HepG2 (cell line): ENCODE data around the gene DLG3. TPM values are rescaled to one million over a fixed set of nuclear protein-coding genes. Genes with fewer than 3 reads are reported as not detected.

Source experiments
- ATAC-seq: fragments of 200-7000 bp; cut with Tn5 transposase; 3 replicates; pipeline ENCODE4 v1.9.1; 2020; ENCODE audit warnings: mild to moderate bottlenecking, moderate library complexity
- BruUV-seq: library from RNA; stranded (reverse); fragments of 400-500 nt; replicated peaks from 2 replicates; lab custom pipeline; 2021; lab: Mats Ljungman, UMichigan
- CTCF ChIA-PET: fragments of 300-600 bp; formaldehyde crosslinking; extraction: SDS; loops from one replicate; lab custom pipeline; 2021; ENCODE audit warnings: low total read pairs, inconsistent platforms, low intra/inter-chr PET ratio; lab: Yijun Ruan, JAX
- POLR2A ChIA-PET: fragments of 350-600 bp; sonication (Branson Sonifier 250); formaldehyde crosslinking; loops from one replicate; lab custom pipeline; 2020; ENCODE audit warnings: antibody characterized with exemption, inconsistent platforms; lab: Yijun Ruan, JAX
- DNase-seq: peaks from one replicate; pipeline ENCODE4 v3.0.0-alpha.2; 2015; ENCODE audit warnings: low spot score
- FAIRE-seq: peaks from 3 replicates; lab custom pipeline; 2011; peaks lifted over from hg19 to GRCh38; lab: Jason Lieb, UNC
- H2AFZ ChIP-seq: one replicate; pipeline ENCODE4 v1.6.1; 2011; ENCODE audit warnings: low read length, inconsistent platforms
- H3K27ac ChIP-seq: fragments of 300-600 bp; 3 replicates; pipeline ENCODE4 v1.8.0; 2011; ENCODE audit warnings: mixed run types, mild to moderate bottlenecking, mixed read lengths, low read length, inconsistent platforms; ENCODE audit not compliant: insufficient read depth; ENCODE audit errors: extremely low read length
- H3K27me3 ChIP-seq, 2 experiments: fragments of 200-600 bp in 1 of 2; 2 replicates in 1 of 2; 3 replicates in 1 of 2; pipeline versions ENCODE4 v1.6.0 to v1.8.0; 2011; ENCODE audit warnings: low read length in 2 of 2, mild to moderate bottlenecking in 2 of 2, moderate library complexity in 2 of 2, inconsistent platforms in 1 of 2; ENCODE audit not compliant: insufficient read depth in 2 of 2, control insufficient read depth in 1 of 2
- H3K36me3 ChIP-seq, 2 experiments: fragments of 200-600 bp in 1 of 2; replicated peaks in 1 of 2; 2 replicates in 1 of 2; 3 replicates in 1 of 2; pipeline versions ENCODE4 v1.5.1 to v1.8.0; 2011; ENCODE audit warnings: low read length in 2 of 2, inconsistent platforms in 1 of 2; ENCODE audit not compliant: insufficient read depth in 2 of 2, control insufficient read depth in 1 of 2
- H3K4me1 ChIP-seq: 2 replicates; pipeline ENCODE4 v1.5.1; 2012; ENCODE audit warnings: low read length, inconsistent platforms; ENCODE audit not compliant: insufficient read depth
- H3K4me2 ChIP-seq: 2 replicates; pipeline ENCODE4 v1.6.0; 2011; ENCODE audit warnings: low read depth, low read length, inconsistent platforms
- H3K4me3 ChIP-seq, 3 experiments: fragments of 200-600 bp in 1 of 3; sonication (generic), shearing (Covaris generic) in 1 of 3; replicated peaks in 1 of 3; 2 replicates each; pipeline ENCODE4 v1.5.1; 2011 to 2016; ENCODE audit warnings: low read length in 3 of 3, inconsistent platforms in 2 of 3, low read depth in 2 of 3, mild to moderate bottlenecking in 2 of 3, control low read depth in 1 of 3, mixed read lengths in 1 of 3; ENCODE audit not compliant: insufficient read depth in 1 of 3
- H3K79me2 ChIP-seq: one replicate; pipeline ENCODE4 v1.6.1; 2011; ENCODE audit warnings: low read length, inconsistent platforms; ENCODE audit not compliant: insufficient read depth
- H3K9ac ChIP-seq: 2 replicates; pipeline ENCODE4 v1.6.0; 2011; ENCODE audit warnings: mild to moderate bottlenecking, low read depth, low read length, inconsistent platforms; ENCODE audit not compliant: insufficient read depth
- H3K9me3 ChIP-seq: 2 replicates; pipeline ENCODE4 v1.5.1; 2012; ENCODE audit warnings: mild to moderate bottlenecking, low read length
- H4K20me1 ChIP-seq: 2 replicates; pipeline ENCODE4 v1.6.0; 2011; ENCODE audit warnings: inconsistent platforms, mild to moderate bottlenecking, low read length, moderate library complexity; ENCODE audit not compliant: insufficient read depth
- CSRNP1 ChIP-seq: sonication (generic); formaldehyde crosslinking; IDR thresholded peaks from 2 replicates; pipeline ENCODE4 v1.8.1; 2023; ENCODE audit warnings: mild to moderate bottlenecking, missing genetic modification reagents
- EP300 ChIP-seq, 3 experiments: sonication (generic) in 1 of 3; formaldehyde crosslinking in 1 of 3; IDR thresholded peaks; 2 replicates each; pipeline versions ENCODE4 v1.5.1 to v1.6.1; 2011 to 2020; ENCODE audit warnings: low read depth in 2 of 3, low read length in 2 of 3, borderline replicate concordance in 1 of 3, improper control_type of control experiment in 1 of 3, mild to moderate bottlenecking in 1 of 3, missing genetic modification reagents in 1 of 3, moderate library complexity in 1 of 3
- FOXA3 ChIP-seq: IDR thresholded peaks from 2 replicates; pipeline ENCODE4 v1.6.1; 2016; ENCODE audit warnings: missing genetic modification reagents, missing compliant biosample characterization
- FOXO4 ChIP-seq: sonication (generic); formaldehyde crosslinking; conservative IDR thresholded peaks from 2 replicates; pipeline ENCODE4 v1.8.1; 2023; ENCODE audit warnings: missing genetic modification reagents
- FOXP4 ChIP-seq: sonication (generic); formaldehyde crosslinking; IDR thresholded peaks from 2 replicates; pipeline ENCODE4 v1.4.0; 2020; ENCODE audit warnings: missing genetic modification reagents
- IKZF1 ChIP-seq: fragments of 450-650 bp; IDR thresholded peaks from 2 replicates; pipeline ENCODE4 v1.7.1; 2016
- NCOA1 ChIP-seq: sonication (generic); formaldehyde crosslinking; IDR thresholded peaks from 2 replicates; pipeline ENCODE4 v1.9.0; 2021; ENCODE audit warnings: missing genetic modification reagents
- NFATC3 ChIP-seq: sonication (generic); formaldehyde crosslinking; IDR thresholded peaks from 2 replicates; pipeline ENCODE4 v1.5.1; 2020; ENCODE audit warnings: mild to moderate bottlenecking, missing genetic modification reagents
- PITX1 ChIP-seq: sonication (generic); formaldehyde crosslinking; IDR thresholded peaks from 2 replicates; pipeline ENCODE4 v1.5.1; 2020; ENCODE audit warnings: mild to moderate bottlenecking, missing genetic modification reagents
- SKI ChIP-seq: fragments of 450-650 bp; IDR thresholded peaks from one replicate; pipeline ENCODE4 v1.6.1; 2018; ENCODE audit warnings: mild to moderate bottlenecking; ENCODE audit not compliant: partially characterized antibody
- SRSF4 ChIP-seq: fragments of 200-400 bp; formaldehyde crosslinking; IDR thresholded peaks from one replicate; pipeline ENCODE4 v1.6.1; 2018; ENCODE audit warnings: mild to moderate bottlenecking, low read depth, low read length, moderate library complexity; ENCODE audit not compliant: poor library complexity, severe bottlenecking
- ZNF276 ChIP-seq: sonication (generic); formaldehyde crosslinking; IDR thresholded peaks from 2 replicates; pipeline ENCODE4 v1.4.0; 2020; ENCODE audit warnings: mild to moderate bottlenecking, low read depth, missing genetic modification reagents
- ZNF317 ChIP-seq: sonication (generic); formaldehyde crosslinking; IDR thresholded peaks from 2 replicates; pipeline ENCODE4 v1.5.0; 2020; ENCODE audit warnings: mild to moderate bottlenecking, missing genetic modification reagents
- ZNF501 ChIP-seq: sonication (generic); formaldehyde crosslinking; IDR thresholded peaks from 2 replicates; pipeline ENCODE4 v1.5.1; 2020; ENCODE audit warnings: mild to moderate bottlenecking, moderate library complexity, missing genetic modification reagents
- ZNF616 ChIP-seq: sonication (generic); formaldehyde crosslinking; IDR thresholded peaks from 2 replicates; pipeline ENCODE4 v1.5.0; 2020; ENCODE audit warnings: low read depth, mild to moderate bottlenecking, missing genetic modification reagents
- ZNF766 ChIP-seq: sonication (generic); formaldehyde crosslinking; IDR thresholded peaks from 2 replicates; pipeline ENCODE4 v1.5.0; 2020; ENCODE audit warnings: missing genetic modification reagents, borderline replicate concordance
- ZNF891 ChIP-seq: sonication (generic); formaldehyde crosslinking; IDR thresholded peaks from 2 replicates; pipeline ENCODE4 v1.5.0; 2020; ENCODE audit warnings: mild to moderate bottlenecking, missing genetic modification reagents
- in situ Hi-C: cut with HindIII; loops from 2 replicates; pipeline ENCODE4 v1.10.0; 2017; ENCODE audit warnings: low pct_unique_long_range_greater_than_20kb; ENCODE audit not compliant: extremely low pct_ligation_motif_present
- intact Hi-C: fragments of 100-400 bp; cut with micrococcal nuclease; formaldehyde crosslinking; loops from one replicate; pipeline ENCODE4 v1.10.0; 2022; ENCODE audit not compliant: unreplicated experiment
- polyA plus RNA-seq, 8 experiments: library from polyadenylated mRNA; depleted of rRNA in 3 of 8; stranded (reverse) in 7 of 8; unstranded in 1 of 8; fragments of >200 nt; fragmentation: Illumina TruSeq in 4 of 8; extraction: Trizol in 4 of 8; gene quantifications; 2 replicates each; pipeline versions ENCODE4 v1.2.1 to v1.2.3, GENCODE V29; 2011 to 2016; ENCODE audit warnings: low read depth in 4 of 8, missing spikeins in 1 of 8, mixed read lengths in 1 of 8; ENCODE audit not compliant: insufficient read depth in 1 of 8
- total RNA-seq, 5 experiments: library from RNA; depleted of rRNA; stranded (reverse); fragments of >200 nt; fragmentation: Illumina TruSeq; extraction: Trizol; gene quantifications; 2 replicates each; pipeline ENCODE4 v1.2.3, GENCODE V29; 2016; ENCODE audit warnings: low read depth in 1 of 5

Gene DLG3
- total and polyA plus RNA-seq, 2 of the 13 experiments (the other 11 are each of a cell fraction or from before 2014, with no cell fraction given) = 9.9 to 19.4 TPM

GRCh38 chrX:70527053-70527452 is 82.4 kb downstream of the DLG3 start:
- peaks cover 32% of the 10 kb centered on the region for H3K4me1 ChIP-seq
- H3K9me3 ChIP-seq = no peaks in the 10 kb centered on the region
- H3K36me3 ChIP-seq = no peaks in the 10 kb centered on the region
- no peaks in the 10 kb centered on the region for H3K79me2 ChIP-seq
- in situ Hi-C loops = no loop called here
- no peak overlapping the region for H3K4me2 ChIP-seq
- ATAC-seq = peak; percentile 79
- FAIRE-seq = peak; percentile 89
- H3K27me3 ChIP-seq = no peaks in the 10 kb centered on the region
- DNase-seq = peak; percentile 68
- no peaks in the 10 kb centered on the region for H4K20me1 ChIP-seq
- intact Hi-C loops = no loop called here
- H3K9ac ChIP-seq = no peak overlapping the region
- H3K4me3 ChIP-seq = no peak overlapping the region
- no TSS peak for BruUV-seq
- CTCF ChIA-PET = no interaction called here
- H2AFZ ChIP-seq = no peak overlapping the region
- POLR2A ChIA-PET = no interaction called here
- H3K27ac ChIP-seq = no peak overlapping the region
- TF ChIP-seq EP300 (IDR thresholded peaks at IDR 0.05; ENCODE audit: low read depth in 2 of 2, low read length in 2 of 2) = 0 out of 4 replicates have a peak, but pooled peaks of 1 of the 2 experiments have one; percentile 11
- no peak for TF ChIP-seq EP300 (CRISPR knock-in tag; IDR thresholded peaks at IDR 0.05; ENCODE audit: borderline replicate concordance)
- no peak for TF ChIP-seq FOXP4 (CRISPR knock-in tag)
- no peak for TF ChIP-seq ZNF501 (CRISPR knock-in tag)
- no peak for TF ChIP-seq SKI
- TF ChIP-seq NFATC3 (CRISPR knock-in tag) = no peak
- TF ChIP-seq NCOA1 = no peak
- no peak for TF ChIP-seq FOXO4
- TF ChIP-seq IKZF1 = no peak
- TF ChIP-seq ZNF276 (CRISPR knock-in tag) = no peak
- no peak for TF ChIP-seq ZNF766 (CRISPR knock-in tag)
- TF ChIP-seq SRSF4 = no peak
- TF ChIP-seq FOXA3 (CRISPR knock-in tag) = peak; percentile 37; the same call in 1 of the 2 replicates
- TF ChIP-seq ZNF317 (CRISPR knock-in tag) = no peak
- TF ChIP-seq ZNF616 (CRISPR knock-in tag) = no peak
- no peak for TF ChIP-seq PITX1 (CRISPR knock-in tag)
- no peak for TF ChIP-seq ZNF891 (CRISPR knock-in tag)
- no peak for TF ChIP-seq CSRNP1
